ENCODE data around the gene NCOA1.
"Not testable (repeated sequence)": the region's sequence is repeated elsewhere in the genome, so short reads cannot be mapped to it uniquely, and the experiment has no call there.

NCOA1 gene

DNA sequence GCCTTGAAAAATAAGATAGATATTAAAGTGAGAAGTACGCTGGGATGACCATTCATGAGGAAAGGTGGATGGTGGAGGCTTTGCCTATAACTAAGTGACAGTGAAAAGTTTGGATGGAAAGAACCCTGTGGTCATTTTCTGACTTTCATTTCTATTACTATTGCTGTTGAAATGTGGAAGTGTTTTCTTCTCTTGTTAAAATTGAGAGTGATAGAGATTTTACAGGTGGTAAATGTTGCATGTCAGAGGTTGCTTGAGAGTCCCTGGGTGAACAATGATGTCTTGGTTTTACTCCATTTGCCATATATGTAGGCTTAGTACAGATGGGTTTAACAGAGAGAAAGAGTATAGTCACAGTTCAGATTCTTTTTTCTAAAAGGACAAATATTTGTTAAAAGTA is 18.4 kb downstream of the NCOA1 start:
- DNase-seq: no peak

DNA sequence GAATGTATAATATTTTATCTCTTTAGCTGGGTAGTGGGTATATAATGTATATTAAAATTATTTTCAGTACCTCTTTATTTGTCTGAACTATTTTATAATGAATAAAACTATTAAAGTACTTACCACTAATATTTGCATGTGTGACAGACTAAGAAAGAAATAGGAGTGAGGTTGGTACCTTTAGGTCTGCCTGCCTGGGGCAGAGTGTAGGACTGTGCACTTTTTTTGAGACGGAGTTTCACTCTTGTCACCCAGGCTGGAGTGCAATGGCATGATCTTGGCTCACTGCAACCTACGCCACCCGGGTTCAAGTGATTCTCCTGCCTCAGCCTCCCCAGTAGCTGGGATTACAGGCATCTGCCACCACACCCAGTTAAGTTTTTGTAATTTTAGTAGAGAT is 18.8 kb downstream of the NCOA1 start:
- no peak for DNase-seq

DNA sequence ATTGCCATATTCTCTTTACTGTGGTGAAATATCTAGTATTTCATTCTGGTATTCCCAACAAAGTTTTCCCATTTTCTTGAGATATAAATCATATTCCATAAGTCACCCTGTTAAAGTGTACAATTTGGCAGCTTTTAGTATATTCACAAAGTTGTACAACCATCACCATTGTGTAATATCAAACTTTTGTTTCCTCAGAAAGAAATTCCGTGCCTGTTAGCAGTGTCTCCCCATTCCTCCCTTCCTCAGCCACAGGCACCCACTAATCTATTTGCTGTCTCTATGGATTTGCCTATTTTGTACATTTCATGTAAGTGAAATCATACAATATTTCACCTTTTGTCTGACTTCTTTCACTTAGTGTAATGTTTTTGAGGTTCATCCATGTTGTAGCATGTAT is 19.7 kb downstream of the NCOA1 start:
- DNase-seq: no peak

DNA sequence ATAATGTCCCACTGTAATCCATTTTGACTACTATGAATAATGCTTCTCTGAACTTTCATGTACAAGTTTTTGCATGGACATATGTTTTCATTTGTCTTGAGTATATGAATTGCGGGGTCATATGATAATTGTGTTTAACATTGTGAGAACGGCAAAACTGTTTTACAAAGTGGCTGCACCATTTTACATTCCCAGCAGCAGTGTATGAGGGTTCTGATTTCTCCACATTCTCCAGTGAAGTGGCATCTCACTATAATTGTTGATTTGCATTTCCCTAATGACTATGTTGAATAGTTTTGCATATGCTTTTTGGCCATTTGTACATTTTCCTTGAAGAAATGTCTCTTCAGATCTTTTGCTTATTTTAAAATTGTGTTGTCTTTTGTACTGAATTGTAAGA is 20.1 kb downstream of the NCOA1 start:
- DNase-seq: no peak

DNA sequence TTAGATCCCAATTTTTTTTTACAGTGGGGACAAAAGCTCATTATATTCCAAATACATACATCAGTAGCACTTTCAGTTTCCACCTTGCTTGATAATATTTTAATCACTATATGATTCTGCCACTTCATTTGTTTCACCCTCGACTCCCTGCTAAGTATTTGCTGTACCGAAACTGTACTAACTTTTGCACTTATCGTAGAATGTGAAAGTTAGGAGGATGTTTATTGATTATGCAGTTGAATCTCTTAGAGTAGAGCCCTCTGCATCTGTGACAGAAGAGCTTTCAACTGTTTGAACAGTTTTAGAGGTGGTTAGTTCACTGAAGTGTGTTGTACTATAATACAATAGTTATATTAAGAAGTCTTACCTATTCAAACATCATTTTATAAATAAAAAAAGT is 20.8 kb downstream of the NCOA1 start:
- no peak for DNase-seq

DNA sequence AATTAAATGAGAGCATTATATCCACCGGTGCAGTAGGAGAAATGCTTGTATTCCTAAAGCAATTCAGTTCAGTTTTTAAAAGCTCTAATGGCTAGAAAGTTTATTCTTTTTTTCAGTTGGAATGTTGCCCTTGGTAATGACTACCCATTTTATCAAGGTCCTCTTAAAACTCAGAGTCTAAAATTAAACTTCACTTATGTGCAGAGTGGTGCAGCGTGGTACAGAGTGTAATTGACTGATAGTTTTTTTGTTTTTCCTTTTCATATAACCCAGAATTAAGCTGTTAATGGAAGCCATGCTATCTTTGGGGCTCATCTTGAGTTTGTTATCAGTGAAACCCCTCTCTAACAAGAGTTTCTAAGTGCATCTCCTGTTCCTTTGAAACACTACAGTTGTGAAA is 21.4 kb downstream of the NCOA1 start:
- no peak for DNase-seq

DNA sequence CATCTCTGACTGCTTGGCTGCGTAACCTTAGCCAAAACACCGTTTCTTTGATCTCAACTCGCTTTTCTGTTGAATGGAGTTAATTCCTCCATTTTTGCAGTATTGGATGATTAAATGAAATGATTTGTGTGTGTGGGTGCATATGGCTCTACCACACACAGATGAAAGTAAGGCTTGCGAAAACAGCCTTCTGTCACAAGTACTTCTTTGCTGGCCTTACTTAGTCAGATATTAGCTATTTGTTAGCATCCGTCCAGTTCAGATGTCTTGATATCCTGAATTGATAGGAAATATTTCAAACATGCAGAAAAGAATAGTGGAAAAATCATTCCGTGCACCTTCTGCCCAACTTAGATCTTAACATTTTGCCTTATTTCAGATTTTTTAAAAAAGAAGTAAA is 21.8 kb downstream of the NCOA1 start:
- DNase-seq: no peak

DNA sequence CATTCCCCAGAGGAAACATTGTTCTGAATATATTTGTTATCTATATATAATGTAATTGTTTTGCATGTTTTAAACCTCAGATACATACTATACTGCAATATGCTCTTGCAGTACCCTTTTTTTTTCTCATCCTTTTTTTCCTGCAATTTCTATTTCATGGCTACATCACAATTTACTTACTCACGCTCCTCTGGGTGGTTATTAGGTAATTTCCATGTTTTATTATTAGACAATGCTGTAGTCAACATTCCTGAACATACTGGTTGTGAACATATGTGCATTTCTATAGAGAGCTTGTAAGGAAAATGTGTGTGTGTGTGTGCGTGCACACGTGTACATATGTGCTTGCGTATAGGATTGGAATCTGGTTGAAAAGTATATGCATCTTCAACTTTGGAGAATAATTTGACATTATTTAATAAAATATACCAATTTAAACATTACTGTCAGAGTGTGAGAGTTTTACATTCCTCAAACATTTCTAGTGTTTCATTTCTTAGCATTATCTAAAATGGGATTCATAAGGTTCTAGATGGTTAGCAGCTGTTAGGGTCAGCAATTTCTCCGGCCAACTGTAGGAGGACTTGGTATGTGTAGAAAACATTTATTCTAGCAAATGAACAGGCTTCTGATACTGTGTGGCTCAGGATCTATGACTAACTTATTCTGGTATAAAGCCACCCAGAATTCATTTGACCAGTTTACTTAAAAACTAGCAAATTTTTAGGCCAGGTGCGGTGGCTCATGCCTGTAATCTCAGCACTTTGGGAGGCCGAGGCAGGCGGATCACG is 22.4 kb downstream of the NCOA1 start:
- no peak for DNase-seq

DNA sequence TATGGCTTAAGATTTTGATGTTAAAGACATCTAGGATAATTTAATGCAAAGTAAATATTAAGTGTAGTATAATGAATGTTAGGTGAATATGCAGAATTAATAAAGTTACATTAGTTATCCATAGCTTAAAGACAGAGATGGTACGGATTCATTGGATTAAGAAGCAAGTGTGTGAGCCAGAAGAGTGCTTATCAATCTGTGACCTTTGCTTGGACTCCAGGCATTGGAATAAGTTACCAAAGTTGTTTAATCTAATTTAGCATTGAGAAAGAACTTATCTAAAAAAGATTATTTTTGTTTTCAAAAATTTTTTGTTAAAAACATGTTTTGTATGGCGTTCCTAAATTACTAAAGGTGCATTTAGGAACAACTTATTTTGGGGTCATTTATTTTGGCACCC is 23.8 kb downstream of the NCOA1 start:
- DNase-seq: no peak

DNA sequence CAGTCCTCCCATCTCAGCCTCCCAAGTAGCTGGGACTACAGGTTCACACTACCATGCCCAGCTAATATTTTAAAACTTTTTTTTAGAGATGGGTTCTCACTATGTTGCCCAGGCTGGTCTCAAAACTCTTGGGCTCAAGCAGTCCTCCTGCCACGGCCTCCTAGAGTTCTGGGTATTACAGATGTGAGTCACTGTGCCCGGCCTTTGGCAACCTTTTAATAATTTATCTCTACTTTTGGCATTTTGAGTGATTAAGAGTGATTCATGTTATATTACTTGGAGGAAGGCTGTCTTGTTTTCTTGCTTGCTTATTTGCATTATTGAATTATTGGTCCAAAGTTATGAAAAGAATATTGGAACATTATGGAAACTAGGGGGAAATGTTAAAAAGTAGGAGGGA is 24.3 kb downstream of the NCOA1 start:
- no peak for DNase-seq

DNA sequence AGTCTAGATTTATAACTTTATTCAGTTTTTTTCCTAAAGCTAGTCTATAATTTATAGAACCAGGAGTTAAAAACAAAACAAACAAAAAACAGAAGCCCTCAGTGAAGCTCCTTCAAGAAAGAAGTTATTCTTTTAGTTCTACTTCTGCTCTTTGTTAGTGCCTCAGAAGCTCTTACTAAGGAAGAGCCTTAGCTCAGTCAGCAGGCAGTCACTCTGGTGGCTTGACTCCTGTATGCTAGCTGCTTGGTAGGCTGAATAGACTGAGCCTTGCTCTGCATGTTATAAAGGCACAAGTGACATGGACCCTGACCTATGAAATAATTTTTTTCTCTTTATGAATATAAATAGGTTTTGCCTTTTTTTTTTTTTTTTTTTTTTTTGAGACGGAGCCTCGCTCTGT is 24.8 kb downstream of the NCOA1 start:
- DNase-seq: no peak

DNA sequence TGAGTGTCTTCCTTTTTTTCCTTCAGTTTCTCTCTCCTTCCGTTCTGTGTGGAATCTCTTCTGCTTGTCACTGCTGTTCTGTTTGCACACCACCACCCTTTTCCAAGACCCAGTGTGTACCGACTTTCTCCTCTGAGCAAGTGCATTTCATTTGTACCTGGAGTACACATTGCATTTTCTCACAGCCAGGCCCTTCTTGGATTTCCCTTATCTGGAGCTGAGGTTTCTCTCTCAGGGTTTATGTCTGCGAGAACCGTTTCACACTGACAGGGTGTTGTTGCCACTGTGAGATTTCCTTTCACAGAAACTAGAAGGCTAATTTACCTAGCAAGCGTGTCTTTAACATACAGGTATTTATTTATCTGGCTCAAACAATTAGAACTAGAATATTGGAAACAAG is 26.2 kb downstream of the NCOA1 start:
- DNase-seq: no peak

DNA sequence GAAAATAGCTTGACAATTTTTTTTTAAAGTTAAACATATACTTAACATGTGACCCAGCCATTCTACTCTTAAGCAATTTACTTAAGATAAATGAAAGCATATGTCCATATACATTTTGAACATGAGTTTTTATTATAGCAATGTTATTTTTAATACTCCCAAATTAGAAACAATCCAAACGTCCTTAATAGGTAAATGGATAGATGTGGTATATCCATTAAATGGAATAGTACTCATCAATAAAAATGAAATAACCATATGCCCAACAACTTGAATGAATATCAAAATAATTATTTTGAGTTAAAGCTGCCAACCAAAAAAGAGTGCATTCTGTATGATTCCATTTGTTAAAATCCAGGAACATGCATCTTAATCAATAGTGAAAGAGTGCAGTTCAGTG is 29.1 kb downstream of the NCOA1 start:
- no peak for DNase-seq

DNA sequence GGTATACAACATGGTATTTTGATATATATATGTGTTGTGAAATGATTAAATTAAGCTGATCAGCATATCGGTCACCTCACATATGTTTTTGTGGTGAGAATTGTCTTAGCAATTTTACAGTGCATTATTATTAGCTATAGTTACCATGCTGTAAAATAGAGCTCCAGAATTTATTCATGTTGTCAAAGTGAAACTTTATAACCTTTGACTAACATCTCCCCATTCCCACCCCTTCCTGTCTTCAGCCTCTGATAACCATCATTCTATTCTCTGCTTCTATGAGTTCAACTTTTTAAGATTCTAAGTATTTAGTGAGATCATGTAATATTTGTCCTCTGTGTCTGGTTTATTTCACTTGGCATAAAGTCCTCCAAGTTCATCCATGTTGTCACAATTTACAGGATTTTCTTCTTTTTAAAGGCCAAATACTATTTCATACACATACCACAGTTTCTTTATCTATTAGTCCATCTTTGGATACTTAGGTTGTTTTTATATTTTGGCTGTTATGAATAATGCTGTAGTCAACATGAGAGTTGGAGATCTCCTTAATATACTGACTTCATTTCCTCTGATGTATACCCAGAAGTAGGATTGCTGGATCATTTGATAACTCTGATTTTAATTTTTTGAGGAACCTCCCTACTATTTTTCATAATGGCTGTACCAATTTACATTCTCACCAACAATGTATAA is 30.3 kb downstream of the NCOA1 start:
- no peak for DNase-seq

DNA sequence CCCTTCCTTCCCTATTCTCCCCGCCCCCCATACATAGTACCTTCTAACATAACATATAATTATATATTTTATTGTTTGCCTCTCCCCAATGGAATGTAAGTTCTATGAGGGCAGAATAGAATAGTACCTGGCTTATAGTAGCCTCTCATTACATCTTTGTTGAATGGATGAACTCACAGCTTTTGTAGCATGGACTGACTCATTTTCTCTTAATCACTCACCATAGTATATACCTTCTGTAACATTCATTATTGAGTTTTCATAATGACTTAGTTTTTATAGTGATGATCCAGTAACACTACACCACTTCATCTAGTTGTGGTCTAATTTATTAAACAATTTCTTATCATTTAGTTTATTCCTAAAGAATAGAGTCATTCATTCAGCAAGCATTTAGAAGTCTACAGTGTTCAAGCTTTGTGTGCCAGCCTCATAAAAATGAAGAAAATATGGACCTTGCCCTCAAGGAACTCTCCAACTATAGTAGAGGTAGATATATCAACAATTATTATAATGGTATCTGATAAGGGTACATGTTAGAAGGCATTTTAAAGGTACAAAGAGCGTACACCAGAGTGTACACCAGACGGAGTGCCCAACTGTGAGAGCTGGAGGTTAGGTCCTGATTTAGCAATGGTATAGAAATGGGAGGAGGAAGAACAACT is 31.1 kb downstream of the NCOA1 start:
- no peak for DNase-seq

DNA sequence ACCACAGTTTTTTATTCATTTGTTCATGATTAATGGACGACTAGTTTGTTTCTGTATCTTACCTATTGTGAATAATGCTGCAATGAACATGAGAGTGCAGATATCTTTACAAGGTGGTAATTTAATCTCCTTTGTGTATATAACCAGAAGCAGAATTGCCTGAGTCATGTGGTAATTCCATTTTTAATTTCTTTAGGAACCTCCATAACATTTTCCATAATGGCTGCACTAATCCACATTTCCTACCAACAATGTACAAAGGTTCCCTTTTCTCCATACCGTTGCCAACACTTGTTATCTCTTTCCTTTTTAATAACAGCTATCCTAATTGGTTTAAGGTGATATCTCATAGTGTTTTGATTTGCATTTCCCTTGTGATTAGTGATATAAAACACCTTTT is 36.5 kb downstream of the NCOA1 start:
- no peak for DNase-seq

DNA sequence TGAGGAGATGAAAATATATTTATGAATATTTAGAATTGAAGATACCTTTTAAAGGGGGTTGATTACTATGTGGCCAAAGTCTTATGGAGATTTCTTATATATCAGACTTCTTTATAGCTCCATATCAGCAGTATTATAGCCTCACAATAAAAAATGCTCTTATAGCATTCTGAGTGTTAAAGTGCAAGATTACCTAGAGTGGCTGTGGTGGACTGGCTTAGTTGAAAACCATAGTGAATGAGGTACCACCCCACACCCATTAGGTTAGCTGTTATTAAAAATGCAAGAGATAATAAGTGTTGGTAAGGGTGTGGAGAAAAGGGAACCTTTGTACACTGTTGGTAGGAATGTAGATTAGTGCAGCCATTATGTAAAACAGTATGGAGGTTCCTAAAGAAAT is 39.7 kb downstream of the NCOA1 start:
- DNase-seq: no peak

DNA sequence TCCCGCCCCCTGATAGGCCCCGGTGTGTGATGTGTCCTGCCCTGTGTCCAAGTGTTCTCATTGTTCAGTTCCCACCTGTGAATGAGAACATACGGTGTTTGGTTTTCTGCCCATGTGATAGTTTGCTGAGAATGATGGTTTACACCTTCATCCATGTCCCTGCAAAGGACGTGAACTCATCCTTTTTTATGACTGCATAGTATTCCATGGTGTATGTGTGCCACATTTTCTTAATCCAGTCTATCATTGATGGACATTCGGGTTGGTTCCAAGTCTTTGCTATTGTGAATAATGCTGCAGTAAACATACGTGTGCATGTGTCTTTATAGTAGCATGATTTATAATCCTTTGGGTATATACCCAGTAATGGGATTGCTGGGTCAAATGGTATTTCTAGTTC is 40.6 kb downstream of the NCOA1 start:
- DNase-seq: not testable (repeated sequence)

DNA sequence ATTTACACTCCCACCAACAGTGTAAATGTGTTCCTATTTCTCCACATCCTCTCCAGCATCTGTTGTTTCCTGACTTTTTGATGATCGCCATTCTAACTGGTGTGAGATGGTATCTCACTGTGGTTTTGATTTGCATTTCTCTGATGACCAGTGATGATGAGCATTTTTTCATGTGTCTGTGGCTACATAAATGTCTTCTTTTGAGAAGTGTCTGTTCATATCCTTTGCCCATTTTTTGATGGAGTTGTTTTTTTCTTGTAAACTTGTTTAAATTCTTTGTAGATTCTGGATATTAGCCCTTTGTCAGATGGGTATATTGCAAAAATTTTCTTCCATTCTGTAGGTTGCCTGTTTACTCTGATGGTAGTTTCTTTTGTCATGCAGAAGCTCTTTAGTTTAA is 41.0 kb downstream of the NCOA1 start:
- DNase-seq: not testable (repeated sequence)

DNA sequence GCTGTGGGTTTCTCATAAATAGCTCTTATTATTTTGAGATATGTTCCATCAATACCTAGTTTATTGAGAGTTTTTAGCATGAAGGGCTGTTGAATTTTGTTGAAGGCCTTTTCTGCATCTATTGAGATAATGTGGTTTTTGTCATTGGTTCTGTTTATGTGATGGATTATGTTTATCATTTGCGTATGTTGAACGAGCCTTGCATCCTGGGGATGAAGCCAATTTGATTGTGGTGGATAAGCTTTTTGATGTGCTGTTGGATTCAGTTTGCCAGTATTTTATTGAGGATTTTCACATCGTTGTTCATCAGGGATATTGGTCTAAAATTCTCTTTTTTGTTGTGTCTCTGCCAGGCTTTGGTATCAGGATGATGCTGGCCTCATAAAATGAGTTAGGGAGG is 42.5 kb downstream of the NCOA1 start:
- not testable (repeated sequence) for DNase-seq

DNA sequence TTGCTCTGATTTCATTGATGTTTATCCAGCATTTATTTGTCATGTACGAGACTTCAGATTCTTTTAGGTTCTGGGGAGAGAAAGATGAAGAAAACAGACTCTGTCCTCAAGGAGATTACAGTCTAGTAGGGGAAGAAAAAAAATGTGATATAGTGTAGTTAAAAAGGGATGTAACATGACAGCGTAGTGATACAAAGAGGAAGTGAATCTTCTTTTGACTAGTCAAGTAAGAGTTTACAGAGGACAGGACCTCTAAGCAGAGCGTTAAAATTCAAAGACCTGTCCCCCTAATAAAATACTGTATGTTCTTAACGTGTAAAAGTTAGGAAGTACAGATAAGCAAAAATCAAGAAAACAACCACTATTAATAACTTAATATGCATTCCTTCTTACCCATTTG is 47.7 kb downstream of the NCOA1 start:
- DNase-seq: no peak

DNA sequence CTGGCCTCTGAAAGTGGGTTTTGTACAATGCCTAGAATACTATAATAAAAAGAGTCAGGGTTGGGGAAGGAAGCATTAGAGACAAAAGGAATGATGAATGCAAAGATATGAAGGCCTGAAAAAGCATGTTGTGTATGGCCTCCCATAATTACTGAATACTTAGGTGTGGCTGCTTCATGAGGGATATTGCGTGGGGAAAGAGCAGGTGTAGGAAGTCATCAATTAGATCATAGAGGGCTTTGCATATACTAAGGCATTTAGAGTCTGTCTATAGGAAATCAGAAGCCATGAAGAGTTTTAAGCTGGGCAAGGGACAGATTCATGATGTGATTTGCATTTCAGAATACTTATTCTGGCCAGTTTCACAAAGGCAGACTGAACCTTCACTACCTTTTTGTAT is 48.2 kb downstream of the NCOA1 start:
- no peak for DNase-seq

DNA sequence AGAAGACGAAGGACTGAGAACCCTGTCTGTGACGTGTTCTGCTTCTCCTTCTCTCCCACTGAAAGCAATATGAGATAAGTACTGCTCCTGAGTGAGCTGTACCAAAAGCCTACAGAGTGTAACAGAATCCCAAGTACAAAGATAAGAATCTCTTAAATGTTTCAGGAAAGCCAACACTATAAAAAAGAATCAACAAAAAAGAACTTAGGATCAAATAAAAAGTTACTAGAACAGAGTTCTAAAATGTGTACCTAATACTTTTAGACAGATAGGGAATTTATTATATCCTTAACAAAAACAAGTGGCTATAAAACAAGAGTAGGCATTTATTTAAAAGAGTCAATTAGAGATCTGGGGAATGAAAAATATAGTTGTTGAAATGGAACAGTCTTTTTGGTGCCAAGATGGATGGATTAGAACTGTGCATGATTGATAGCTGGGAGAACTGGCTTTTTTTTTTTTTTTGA is 49.0 kb downstream of the NCOA1 start:
- DNase-seq: no peak

DNA sequence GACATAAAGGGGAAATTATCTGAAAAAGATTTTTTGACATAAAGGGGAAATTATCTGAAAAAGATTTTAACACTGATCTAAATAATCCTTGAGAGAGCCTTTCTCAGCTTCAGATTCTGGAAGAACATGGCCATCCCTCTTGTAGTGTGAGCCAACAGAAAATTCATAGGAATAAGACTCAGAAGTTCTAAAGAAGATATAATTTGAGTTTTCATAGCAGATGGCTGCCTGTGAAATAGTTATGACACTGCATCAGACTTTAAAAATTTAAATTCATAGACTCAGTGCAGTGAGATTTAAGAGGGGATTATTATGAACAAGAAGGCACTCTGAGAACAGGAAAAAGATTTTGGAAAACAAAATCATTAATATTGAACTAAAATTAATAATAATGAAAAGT is 50.6 kb downstream of the NCOA1 start:
- no peak for DNase-seq
